HCT116 (cell line): ENCODE results near the gene ANKRD13C. TPM values are rescaled to one million over a fixed set of nuclear protein-coding genes. Genes with fewer than 3 reads are reported as not detected.

Experiments used
- ATAC-seq: fragments of 200-7000 bp; cut with Tn5 transposase; 2 replicates; pipeline ENCODE4 v1.9.1; 2020; ENCODE audit warnings: mild to moderate bottlenecking, moderate library complexity
- BruUV-seq: library from RNA; stranded (reverse); fragments of 400-500 nt; replicated peaks from 2 replicates; lab custom pipeline; 2021; lab: Mats Ljungman, UMichigan
- CTCF ChIA-PET: fragments of 300-600 bp; sonication (Branson Sonifier 250); formaldehyde crosslinking; loops from one replicate; lab custom pipeline; 2021; ENCODE audit warnings: antibody characterized with exemption; lab: Charles Lee
- POLR2A ChIA-PET: fragments of 300-600, 350-600 bp; sonication (Branson Sonifier 250); formaldehyde crosslinking; loops from one replicate; lab custom pipeline; 2021; ENCODE audit warnings: antibody characterized with exemption; lab: Charles Lee
- RAD21 ChIA-PET, 2 experiments: fragments of 300-600 bp; sonication (Branson Sonifier 250); formaldehyde crosslinking; loops; one replicate each; lab custom pipeline; 2023; ENCODE audit warnings: low total read pairs in 2 of 2; ENCODE audit not compliant: uncharacterized antibody in 2 of 2, unreplicated experiment in 2 of 2, low non-redundant PET in 1 of 2; lab: Charles Lee
- DNase-seq: peaks from one replicate; pipeline ENCODE4 v3.0.0-alpha.2; 2010; ENCODE audit warnings: low read depth, low spot score
- H2AFZ ChIP-seq: fragments of 200-600 bp; shearing (Covaris generic), sonication (generic); 2 replicates; pipeline ENCODE4 v1.6.1; 2017; ENCODE audit warnings: low read depth, mixed run types, mixed read lengths, antibody characterized with exemption, low read length; ENCODE audit not compliant: poor library complexity, severe bottlenecking
- H3K27ac ChIP-seq: 2 replicates; pipeline ENCODE4 v1.5.1; 2012; ENCODE audit warnings: low read depth, low read length
- H3K27me3 ChIP-seq: fragments of 200-600 bp; sonication (generic); 2 replicates; pipeline ENCODE4 v1.6.1; 2016; ENCODE audit warnings: mixed run types, low read length, mixed read lengths; ENCODE audit not compliant: insufficient read depth
- H3K36me3 ChIP-seq, 2 experiments: fragments of 200-500 bp in 1 of 2; fragments of 200-600 bp in 1 of 2; sonication (Bioruptor generic) in 1 of 2; sonication (generic) in 1 of 2; 2 replicates each; pipeline versions ENCODE4 v1.5.1 to v1.6.1; 2014 to 2016; ENCODE audit warnings: low read length in 2 of 2, inconsistent platforms in 1 of 2, mixed read lengths in 1 of 2, mixed run types in 1 of 2; ENCODE audit not compliant: insufficient read depth in 2 of 2, control insufficient read depth in 1 of 2
- H3K4me1 ChIP-seq, 2 experiments: fragments of 200-600 bp in 1 of 2; sonication (generic) in 1 of 2; 2 replicates each; pipeline versions ENCODE4 v1.5.1 to v1.6.1; 2012 to 2017; ENCODE audit warnings: low read length in 2 of 2, inconsistent platforms in 1 of 2, mild to moderate bottlenecking in 1 of 2, mixed read lengths in 1 of 2, mixed run types in 1 of 2, moderate library complexity in 1 of 2; ENCODE audit not compliant: insufficient read depth in 2 of 2, control insufficient read depth in 1 of 2
- H3K4me2 ChIP-seq: fragments of 200-600 bp; sonication (generic); 2 replicates; pipeline ENCODE4 v1.6.1; 2017; ENCODE audit warnings: mixed run types, low read length, mixed read lengths
- H3K4me3 ChIP-seq, 2 experiments: fragments of 200-600 bp in 1 of 2; sonication (generic) in 1 of 2; replicated peaks in 1 of 2; 2 replicates each; pipeline ENCODE4 v1.5.1; 2011 to 2016; ENCODE audit warnings: low read length in 2 of 2, control low read depth in 1 of 2, low read depth in 1 of 2, mild to moderate bottlenecking in 1 of 2, mixed read lengths in 1 of 2, mixed run types in 1 of 2
- H3K79me2 ChIP-seq: fragments of 200-600 bp; sonication (generic); 2 replicates; pipeline ENCODE4 v1.6.1; 2017; ENCODE audit warnings: mild to moderate bottlenecking, mixed run types, low read length, moderate library complexity, mixed read lengths; ENCODE audit not compliant: insufficient read depth
- H3K9ac ChIP-seq: fragments of 200-600 bp; sonication (generic); 2 replicates; pipeline ENCODE4 v1.6.1; 2016; ENCODE audit warnings: low read length, mixed read lengths
- H3K9me2 ChIP-seq: fragments of 200-600 bp; sonication (generic), shearing (Covaris generic); 2 replicates; pipeline ENCODE4 v1.6.1; 2017; ENCODE audit warnings: mixed run types, mild to moderate bottlenecking, moderate library complexity; ENCODE audit not compliant: insufficient read depth
- H3K9me3 ChIP-seq, 2 experiments: fragments of 200-500 bp in 1 of 2; fragments of 200-600 bp in 1 of 2; sonication (Bioruptor generic) in 1 of 2; sonication (generic) in 1 of 2; 2 replicates each; pipeline ENCODE4 v1.6.1; 2014 to 2017; ENCODE audit warnings: low read length in 2 of 2, mixed read lengths in 2 of 2, inconsistent platforms in 1 of 2, low read depth in 1 of 2, mild to moderate bottlenecking in 1 of 2, mixed run types in 1 of 2, moderate library complexity in 1 of 2; ENCODE audit not compliant: control insufficient read depth in 1 of 2, insufficient read depth in 1 of 2
- H4K20me1 ChIP-seq: fragments of 200-600 bp; sonication (generic), shearing (Covaris generic); 2 replicates; pipeline ENCODE4 v1.6.1; 2017; ENCODE audit warnings: mixed run types, mild to moderate bottlenecking, moderate library complexity; ENCODE audit not compliant: insufficient read depth
- CBX3 ChIP-seq: IDR thresholded peaks from 2 replicates; pipeline ENCODE4 v1.6.1; 2012; ENCODE audit warnings: low read depth
- CEBPB ChIP-seq: IDR thresholded peaks from 2 replicates; pipeline ENCODE4 v1.6.1; 2012; ENCODE audit warnings: low read depth
- EGR1 ChIP-seq: IDR thresholded peaks from 2 replicates; pipeline ENCODE4 v1.6.1; 2012; ENCODE audit warnings: low read depth
- ELF1 ChIP-seq: IDR thresholded peaks from 2 replicates; pipeline ENCODE4 v1.6.1; 2012; ENCODE audit warnings: low read depth, borderline replicate concordance
- FOSL1 ChIP-seq: IDR thresholded peaks from 2 replicates; pipeline ENCODE4 v1.6.1; 2012; ENCODE audit warnings: low read depth
- JUND ChIP-seq: IDR thresholded peaks from 2 replicates; pipeline ENCODE4 v1.6.1; 2012
- MAX ChIP-seq: IDR thresholded peaks from 2 replicates; pipeline ENCODE4 v1.6.1; 2012
- POLR2A ChIP-seq: IDR thresholded peaks from 2 replicates; pipeline ENCODE4 v1.7.0; 2011; ENCODE audit warnings: borderline replicate concordance; ENCODE audit not compliant: insufficient read depth, insufficient read length; ENCODE audit errors: extremely low read depth
- RAD21 ChIP-seq: IDR thresholded peaks from 2 replicates; pipeline ENCODE4 v1.6.1; 2012; ENCODE audit warnings: low read depth, mild to moderate bottlenecking
- REST ChIP-seq: IDR thresholded peaks from 2 replicates; pipeline ENCODE4 v1.6.1; 2012; ENCODE audit warnings: low read depth
- SIN3A ChIP-seq: IDR thresholded peaks from 2 replicates; pipeline ENCODE4 v1.6.1; 2012; ENCODE audit warnings: low read depth
- SP1 ChIP-seq: IDR thresholded peaks from 2 replicates; pipeline ENCODE4 v1.6.1; 2012; ENCODE audit warnings: low read depth
- YY1 ChIP-seq: IDR thresholded peaks from 2 replicates; pipeline ENCODE4 v1.6.1; 2011; ENCODE audit warnings: low read length, low read depth, moderate library complexity, mild to moderate bottlenecking; ENCODE audit not compliant: insufficient replicate concordance; ENCODE audit errors: extremely low read depth
- ZFX ChIP-seq: fragments of 450-650 bp; IDR thresholded peaks from 2 replicates; pipeline ENCODE4 v1.6.1; 2017
- ZNF274 ChIP-seq: fragments of 200-500 bp; sonication (Bioruptor generic); IDR thresholded peaks from 2 replicates; pipeline ENCODE4 v1.6.1; 2014; ENCODE audit warnings: mild to moderate bottlenecking, low read depth, low read length, inconsistent platforms
- intact Hi-C: fragments of 100-400 bp; cut with micrococcal nuclease; formaldehyde crosslinking; loops from 2 replicates; pipeline ENCODE4 v1.10.0; 2022
- total RNA-seq: library from RNA; stranded (reverse); gene quantifications from one replicate; pipeline ENCODE4 v1.2.1, GENCODE V29; 2021; ENCODE audit not compliant: unreplicated experiment
- TF ChIP-seq, protein P1 (sequence below): IDR thresholded peaks from 2 replicates; pipeline ENCODE4 v1.6.1; 2011; ENCODE audit warnings: mild to moderate bottlenecking, low read length, moderate library complexity; ENCODE audit not compliant: insufficient replicate concordance; ENCODE audit errors: extremely low read depth
- TF ChIP-seq, protein P2 (sequence below): IDR thresholded peaks from 2 replicates; pipeline ENCODE4 v1.6.1; 2012
- TF ChIP-seq, protein P3 (sequence below), 3 experiments: fragments of 200-600 bp in 1 of 3; sonication (generic) in 1 of 3; IDR thresholded peaks in 2 of 3; conservative IDR thresholded peaks in 1 of 3; 2 replicates each; pipeline ENCODE4 v1.5.1; 2012 to 2017; ENCODE audit warnings: low read depth in 2 of 3, low read length in 2 of 3, antibody characterized with exemption in 1 of 3, borderline replicate concordance in 1 of 3, control low read depth in 1 of 3, mild to moderate bottlenecking in 1 of 3, mixed read lengths in 1 of 3, mixed run types in 1 of 3, moderate library complexity in 1 of 3; ENCODE audit not compliant: insufficient read depth in 1 of 3

ANKRD13C gene
- total RNA-seq, 1 experiment from 2014 or later: 21.1 TPM

DNA sequence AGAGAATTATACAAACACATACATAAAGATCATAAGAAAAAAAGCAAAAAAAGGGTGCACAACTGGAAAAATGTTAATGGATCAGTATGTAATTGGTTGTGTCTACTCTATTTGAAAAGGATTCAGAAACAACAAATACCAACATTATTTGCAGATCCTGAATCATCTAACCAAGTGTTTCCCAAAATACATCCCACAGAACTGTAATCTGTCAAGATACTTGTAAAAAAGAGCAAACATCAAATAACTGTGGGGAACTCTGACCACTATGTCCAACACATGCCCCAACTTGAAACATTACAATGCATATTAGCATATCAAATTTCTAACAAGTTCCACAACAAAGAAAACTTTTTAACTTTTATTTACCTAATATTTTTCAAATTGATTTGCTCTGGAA is 22.6 kb downstream of the ANKRD13C start:
- Histone ChIP-seq H3K9me2 (no peaks in the 10 kb centered on the region), H4K20me1 (no peaks in the 10 kb centered on the region), H3K36me3 (no peaks in the 10 kb centered on the region), H3K4me2 (no peak overlapping the region), H2AFZ (no peak overlapping the region), H3K79me2 (peaks cover 79% of the 10 kb centered on the region), H3K27ac (no peak overlapping the region), H3K9ac (no peak overlapping the region), H3K4me1 (peaks cover 17 to 44% of the 10 kb centered on the region in 2 experiments), H3K4me3 (no peak overlapping the region), H3K9me3 (no peaks in the 10 kb centered on the region), H3K27me3 (no peaks in the 10 kb centered on the region)
- CTCF ChIA-PET: no interaction called here
- ATAC-seq (no peak), DNase-seq (no peak)
- POLR2A ChIA-PET: no interaction called here
- TF ChIP-seq EGR1 (no peak), JUND (no peak), ZFX (no peak), MAX (no peak), SP1 (no peak), POLR2A (no peak), CEBPB (no peak), ELF1 (no peak), ZNF274 (no peak), REST (no peak), CBX3 (no peak), SIN3A (no peak), YY1 (no peak), RAD21 (no peak), FOSL1 (no peak)
- TF ChIP-seq, protein P1, sequence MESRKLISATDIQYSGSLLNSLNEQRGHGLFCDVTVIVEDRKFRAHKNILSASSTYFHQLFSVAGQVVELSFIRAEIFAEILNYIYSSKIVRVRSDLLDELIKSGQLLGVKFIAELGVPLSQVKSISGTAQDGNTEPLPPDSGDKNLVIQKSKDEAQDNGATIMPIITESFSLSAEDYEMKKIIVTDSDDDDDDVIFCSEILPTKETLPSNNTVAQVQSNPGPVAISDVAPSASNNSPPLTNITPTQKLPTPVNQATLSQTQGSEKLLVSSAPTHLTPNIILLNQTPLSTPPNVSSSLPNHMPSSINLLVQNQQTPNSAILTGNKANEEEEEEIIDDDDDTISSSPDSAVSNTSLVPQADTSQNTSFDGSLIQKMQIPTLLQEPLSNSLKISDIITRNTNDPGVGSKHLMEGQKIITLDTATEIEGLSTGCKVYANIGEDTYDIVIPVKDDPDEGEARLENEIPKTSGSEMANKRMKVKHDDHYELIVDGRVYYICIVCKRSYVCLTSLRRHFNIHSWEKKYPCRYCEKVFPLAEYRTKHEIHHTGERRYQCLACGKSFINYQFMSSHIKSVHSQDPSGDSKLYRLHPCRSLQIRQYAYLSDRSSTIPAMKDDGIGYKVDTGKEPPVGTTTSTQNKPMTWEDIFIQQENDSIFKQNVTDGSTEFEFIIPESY: no peak
- TF ChIP-seq, protein P2, sequence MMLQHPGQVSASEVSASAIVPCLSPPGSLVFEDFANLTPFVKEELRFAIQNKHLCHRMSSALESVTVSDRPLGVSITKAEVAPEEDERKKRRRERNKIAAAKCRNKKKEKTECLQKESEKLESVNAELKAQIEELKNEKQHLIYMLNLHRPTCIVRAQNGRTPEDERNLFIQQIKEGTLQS: no peak
- TF ChIP-seq, protein P3, sequence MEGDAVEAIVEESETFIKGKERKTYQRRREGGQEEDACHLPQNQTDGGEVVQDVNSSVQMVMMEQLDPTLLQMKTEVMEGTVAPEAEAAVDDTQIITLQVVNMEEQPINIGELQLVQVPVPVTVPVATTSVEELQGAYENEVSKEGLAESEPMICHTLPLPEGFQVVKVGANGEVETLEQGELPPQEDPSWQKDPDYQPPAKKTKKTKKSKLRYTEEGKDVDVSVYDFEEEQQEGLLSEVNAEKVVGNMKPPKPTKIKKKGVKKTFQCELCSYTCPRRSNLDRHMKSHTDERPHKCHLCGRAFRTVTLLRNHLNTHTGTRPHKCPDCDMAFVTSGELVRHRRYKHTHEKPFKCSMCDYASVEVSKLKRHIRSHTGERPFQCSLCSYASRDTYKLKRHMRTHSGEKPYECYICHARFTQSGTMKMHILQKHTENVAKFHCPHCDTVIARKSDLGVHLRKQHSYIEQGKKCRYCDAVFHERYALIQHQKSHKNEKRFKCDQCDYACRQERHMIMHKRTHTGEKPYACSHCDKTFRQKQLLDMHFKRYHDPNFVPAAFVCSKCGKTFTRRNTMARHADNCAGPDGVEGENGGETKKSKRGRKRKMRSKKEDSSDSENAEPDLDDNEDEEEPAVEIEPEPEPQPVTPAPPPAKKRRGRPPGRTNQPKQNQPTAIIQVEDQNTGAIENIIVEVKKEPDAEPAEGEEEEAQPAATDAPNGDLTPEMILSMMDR (IDR thresholded peaks at IDR 0.05 in 2 of 3, conservative IDR thresholded peaks at IDR 0.05 in 1 of 3; ENCODE audit: borderline replicate concordance in 1 of 3, insufficient read depth in 1 of 3, low read depth in 2 of 3, low read length in 2 of 3): no peak
- no TSS peak for BruUV-seq
- RAD21 ChIA-PET: no interaction called here
- intact Hi-C loops: no loop called here
